ENCODE results near the gene PCLO. TPM values are rescaled to one million over a fixed set of nuclear protein-coding genes. Genes with fewer than 3 reads are reported as not detected.

PCLO gene
- polyA plus RNA-seq, 1 donor (not counting 4 experiments of a cell fraction or from before 2014, with no cell fraction given), result 1.8 TPM

DNA sequence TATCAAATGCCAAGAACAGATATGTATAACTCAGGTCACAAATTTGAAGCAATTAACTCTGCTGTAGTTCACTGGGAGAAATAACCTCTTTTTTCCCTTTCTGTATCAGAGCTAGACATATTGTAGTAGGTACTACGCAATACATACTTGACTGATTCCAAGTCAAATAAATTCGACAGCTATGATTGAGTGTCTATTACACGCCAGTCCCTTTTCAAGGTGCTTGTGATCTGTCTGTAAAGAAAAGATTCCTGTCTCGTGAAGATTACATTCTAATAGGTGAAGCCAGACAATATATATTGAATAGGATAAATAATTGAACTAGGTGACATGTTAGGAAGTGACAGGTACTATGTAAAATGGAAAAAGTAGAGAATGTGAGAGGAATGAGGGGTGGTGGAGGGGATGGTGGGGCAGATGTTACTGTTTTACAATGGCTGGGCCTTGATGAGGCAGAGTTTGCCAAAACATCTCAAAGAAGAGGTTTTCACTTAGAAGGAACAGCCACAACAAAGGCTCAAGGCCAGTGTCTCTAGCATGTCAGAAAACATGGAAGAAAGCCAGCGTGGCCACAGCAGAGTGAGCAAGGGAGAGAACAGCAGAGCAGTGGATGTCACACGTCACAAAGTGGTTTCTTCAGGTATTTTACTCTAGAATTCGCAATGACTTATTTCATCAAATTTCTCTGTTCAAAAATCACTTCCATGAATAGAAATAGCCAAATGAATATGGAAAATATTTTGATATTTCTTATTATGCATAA, 436.5 kb downstream of the PCLO start:
- Histone ChIP-seq H3K27me3 (ENCODE audit: control insufficient read depth, extremely low read depth, insufficient read depth, low read length) (no peaks in the 10 kb centered on the region), H3K4me2 (ENCODE audit: control insufficient read depth, extremely low read depth, insufficient read depth, low read depth, low read length) (no peak overlapping the region), H3K9me1 (ENCODE audit: control insufficient read depth, extremely low read depth, insufficient read depth, low read length) (no peaks in the 10 kb centered on the region), H3K36me3 (ENCODE audit: control insufficient read depth in 2 of 2, extremely low read depth in 1 of 2, insufficient read depth in 2 of 2, low read length in 2 of 2) (no peaks in the 10 kb centered on the region), H3K9me3 (ENCODE audit: control insufficient read depth, low read depth, low read length) (no peaks in the 10 kb centered on the region), H3K9ac (ENCODE audit: control insufficient read depth, extremely low read depth, insufficient read depth, low read length) (no peak overlapping the region), H4K20me1 (ENCODE audit: control insufficient read depth, extremely low read depth, insufficient read depth, low read length) (no peaks in the 10 kb centered on the region), H3K4me3 (ENCODE audit: control insufficient read depth in 2 of 3, extremely low read depth in 1 of 3, insufficient read depth in 2 of 3, low read depth in 1 of 3, low read length in 3 of 3) (no peak overlapping the region), H3K79me2 (ENCODE audit: control insufficient read depth, insufficient read depth, low read length) (no peaks in the 10 kb centered on the region), H3K4me1 (ENCODE audit: control insufficient read depth, extremely low read depth, insufficient read depth, low read length) (no peaks in the 10 kb centered on the region), H3K27ac (ENCODE audit: control insufficient read depth, insufficient read depth, low read length) (no peak overlapping the region), H2AFZ (ENCODE audit: control insufficient read depth, low read length) (no peak overlapping the region)
- FAIRE-seq, result no peak
- DNase-seq (ENCODE audit: low read depth, low spot score), result no peak
- TF ChIP-seq, protein P1, sequence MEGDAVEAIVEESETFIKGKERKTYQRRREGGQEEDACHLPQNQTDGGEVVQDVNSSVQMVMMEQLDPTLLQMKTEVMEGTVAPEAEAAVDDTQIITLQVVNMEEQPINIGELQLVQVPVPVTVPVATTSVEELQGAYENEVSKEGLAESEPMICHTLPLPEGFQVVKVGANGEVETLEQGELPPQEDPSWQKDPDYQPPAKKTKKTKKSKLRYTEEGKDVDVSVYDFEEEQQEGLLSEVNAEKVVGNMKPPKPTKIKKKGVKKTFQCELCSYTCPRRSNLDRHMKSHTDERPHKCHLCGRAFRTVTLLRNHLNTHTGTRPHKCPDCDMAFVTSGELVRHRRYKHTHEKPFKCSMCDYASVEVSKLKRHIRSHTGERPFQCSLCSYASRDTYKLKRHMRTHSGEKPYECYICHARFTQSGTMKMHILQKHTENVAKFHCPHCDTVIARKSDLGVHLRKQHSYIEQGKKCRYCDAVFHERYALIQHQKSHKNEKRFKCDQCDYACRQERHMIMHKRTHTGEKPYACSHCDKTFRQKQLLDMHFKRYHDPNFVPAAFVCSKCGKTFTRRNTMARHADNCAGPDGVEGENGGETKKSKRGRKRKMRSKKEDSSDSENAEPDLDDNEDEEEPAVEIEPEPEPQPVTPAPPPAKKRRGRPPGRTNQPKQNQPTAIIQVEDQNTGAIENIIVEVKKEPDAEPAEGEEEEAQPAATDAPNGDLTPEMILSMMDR (optimal IDR thresholded peaks at IDR 0.05 in 1 of 3, IDR thresholded peaks at IDR 0.05 in 1 of 3, conservative IDR thresholded peaks at IDR 0.05 in 1 of 3; ENCODE audit: extremely low read depth in 1 of 3, insufficient read depth in 2 of 3, low read length in 3 of 3), result no peak
- TF ChIP-seq EZH2 (IDR thresholded peaks at IDR 0.05; ENCODE audit: low read length), result no peak
- dilution Hi-C loops (cut with MboI; ENCODE audit: extremely low pct_ligation_motif_present, low sequenced_read_pairs), result no loop called here

DNA sequence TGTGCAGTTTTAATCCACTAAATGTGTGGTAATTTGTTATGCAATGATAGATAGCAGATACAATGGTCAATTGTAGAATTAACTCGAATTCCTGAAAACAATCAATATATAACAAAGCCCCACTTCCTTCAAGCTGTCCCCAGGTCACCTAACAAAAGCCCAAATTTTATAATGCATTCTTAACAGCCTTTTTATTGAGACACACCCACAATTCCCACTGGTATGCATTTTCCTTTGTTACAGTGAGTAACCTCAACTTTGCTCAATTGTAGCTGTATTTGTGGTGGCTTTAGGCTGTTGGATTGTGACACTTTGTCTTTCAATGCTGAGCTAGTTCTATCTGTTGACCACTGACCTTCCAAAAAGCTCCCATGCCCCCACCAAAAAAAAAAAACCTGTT, 439.3 kb downstream of the PCLO start:
- Histone ChIP-seq H4K20me1 (ENCODE audit: control insufficient read depth, extremely low read depth, insufficient read depth, low read length) (no peaks in the 10 kb centered on the region), H3K79me2 (ENCODE audit: control insufficient read depth, insufficient read depth, low read length) (no peaks in the 10 kb centered on the region), H3K9me3 (ENCODE audit: control insufficient read depth, low read depth, low read length) (no peaks in the 10 kb centered on the region), H3K4me2 (ENCODE audit: control insufficient read depth, extremely low read depth, insufficient read depth, low read depth, low read length) (no peak overlapping the region), H3K27me3 (ENCODE audit: control insufficient read depth, extremely low read depth, insufficient read depth, low read length) (no peaks in the 10 kb centered on the region), H3K9ac (ENCODE audit: control insufficient read depth, extremely low read depth, insufficient read depth, low read length) (no peak overlapping the region), H3K27ac (ENCODE audit: control insufficient read depth, insufficient read depth, low read length) (no peak overlapping the region), H3K4me1 (ENCODE audit: control insufficient read depth, extremely low read depth, insufficient read depth, low read length) (no peaks in the 10 kb centered on the region), H3K36me3 (ENCODE audit: control insufficient read depth in 2 of 2, extremely low read depth in 1 of 2, insufficient read depth in 2 of 2, low read length in 2 of 2) (no peaks in the 10 kb centered on the region), H3K4me3 (ENCODE audit: control insufficient read depth in 2 of 3, extremely low read depth in 1 of 3, insufficient read depth in 2 of 3, low read depth in 1 of 3, low read length in 3 of 3) (no peak overlapping the region), H2AFZ (ENCODE audit: control insufficient read depth, low read length) (no peak overlapping the region), H3K9me1 (ENCODE audit: control insufficient read depth, extremely low read depth, insufficient read depth, low read length) (no peaks in the 10 kb centered on the region)
- no peak for FAIRE-seq
- DNase-seq (ENCODE audit: low read depth, low spot score), result no peak
- dilution Hi-C loops (cut with MboI; ENCODE audit: extremely low pct_ligation_motif_present, low sequenced_read_pairs), result no loop called here
- TF ChIP-seq, protein P1 (optimal IDR thresholded peaks at IDR 0.05 in 1 of 3, IDR thresholded peaks at IDR 0.05 in 1 of 3, conservative IDR thresholded peaks at IDR 0.05 in 1 of 3; ENCODE audit: extremely low read depth in 1 of 3, insufficient read depth in 2 of 3, low read length in 3 of 3), result no peak
- TF ChIP-seq EZH2 (IDR thresholded peaks at IDR 0.05; ENCODE audit: low read length), result no peak

Data from keratinocyte (primary cell).